Glomerular endothelial cell (primary cell): Measurements from ENCODE around the gene TDG. TPM values are rescaled to one million over a fixed set of nuclear protein-coding genes. Genes with fewer than 3 reads are reported as not detected.
"Not testable (repeated sequence)": the region's sequence is repeated elsewhere in the genome, so short reads cannot be mapped to it uniquely, and the experiment has no call there.

Experiments
- DNase-seq: peaks from one replicate; pipeline ENCODE4 v3.0.0-alpha.2; 2011; ENCODE audit warnings: low read depth, low spot score; ENCODE audit errors: extremely low read depth
- total RNA-seq: library from RNA; depleted of rRNA; stranded (reverse); fragments of >200 nt; gene quantifications from 2 replicates; pipeline ENCODE4 v1.2.3, GENCODE V29; 2015

TDG gene
- total RNA-seq, 1 donor from 2014 or later = 25.7 TPM

DNA sequence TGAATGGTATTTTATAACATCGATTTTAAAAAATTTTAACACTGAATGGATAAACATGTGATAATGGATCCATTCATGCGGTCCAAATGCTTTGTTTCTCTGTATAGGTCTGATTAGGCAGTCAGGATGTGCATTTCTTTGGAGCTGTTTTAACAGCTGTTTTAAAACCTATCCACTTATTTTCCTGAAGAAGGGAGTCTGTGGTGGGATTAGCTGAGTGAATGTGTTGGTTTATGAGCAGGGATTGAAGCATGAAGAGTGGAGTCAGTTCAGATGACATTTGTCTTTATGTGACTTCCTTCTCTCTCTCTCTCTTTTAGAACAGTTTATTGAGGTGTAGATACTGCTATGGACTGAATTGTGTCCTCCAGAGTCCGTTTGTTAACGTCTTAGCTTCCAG lies 46.7 kb downstream of the TDG start:
- no peak for DNase-seq

GRCh38 chr12:104021862-104022261 lies 56.2 kb downstream of the TDG start:
- DNase-seq = not testable (repeated sequence)

DNA sequence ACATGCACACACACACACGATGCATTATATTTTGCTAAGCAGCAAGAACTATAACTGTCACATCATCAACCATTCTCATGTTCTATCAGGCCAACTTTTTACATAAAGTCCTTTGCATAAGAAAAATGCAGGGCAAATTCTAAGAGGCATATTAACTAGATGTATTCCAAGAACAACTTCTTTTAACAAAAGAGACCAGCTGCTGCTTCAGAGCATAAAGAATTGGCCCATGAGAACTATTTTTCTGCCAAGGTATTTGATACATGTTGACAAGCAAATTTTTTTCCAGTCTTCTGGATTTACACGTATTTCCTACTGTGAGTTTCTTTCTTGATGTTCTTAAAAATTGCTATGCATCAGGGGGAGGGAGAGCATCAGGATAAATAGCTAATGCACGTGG lies 57.1 kb downstream of the TDG start:
- no peak for DNase-seq

- no peak for DNase-seq
Observed at GRCh38 chr12:104023710-104024109, 58.0 kb downstream of the TDG start.

GRCh38 chr12:104024348-104024747 lies 58.7 kb downstream of the TDG start:
- DNase-seq = no peak

- no peak for DNase-seq
Observed at GRCh38 chr12:104025771-104026170, 60.1 kb downstream of the TDG start.

- no peak for DNase-seq
Observed at GRCh38 chr12:104026841-104027599, 61.3 kb downstream of the TDG start.

- not testable (repeated sequence) for DNase-seq
Observed at GRCh38 chr12:104030596-104030995, 64.9 kb downstream of the TDG start.

GRCh38 chr12:104036143-104036542 lies 70.5 kb downstream of the TDG start:
- DNase-seq = not testable (repeated sequence)

Other genes with a start within 250 kb of the TDG start
- 3.0 and 5.3 TPM in 2 replicates for gene NT5DC3, start 124.6 kb upstream of the TDG start, total RNA-seq
- 609 and 717 TPM in 2 replicates for gene HSP90B1, start 35.5 kb upstream of the TDG start, total RNA-seq
- 2.3 and 3.8 TPM in 2 replicates for gene GLT8D2, start 84.3 kb downstream of the TDG start, total RNA-seq
- gene HCFC2, start 98.7 kb downstream of the TDG start, total RNA-seq = 12.6 and 14.0 TPM in 2 replicates
- 10.0 and 21.4 TPM in 2 replicates for gene NFYB, start 172.3 kb downstream of the TDG start, total RNA-seq
- 171 and 346 TPM in 2 replicates for gene TXNRD1, start 249.9 kb downstream of the TDG start, total RNA-seq